UCSD-AML1 (cell line): Measurements from ENCODE around the gene DIS3L.
"Not testable (repeated sequence)": the region's sequence is repeated elsewhere in the genome, so short reads cannot be mapped to it uniquely, and the experiment has no call there.

ENCODE experiments used
- DNase-seq: peaks from one replicate; lab custom pipeline; 2025; ENCODE audit not compliant: unreplicated experiment; lab: John Stamatoyannopoulos, UW

The DIS3L gene

DNA sequence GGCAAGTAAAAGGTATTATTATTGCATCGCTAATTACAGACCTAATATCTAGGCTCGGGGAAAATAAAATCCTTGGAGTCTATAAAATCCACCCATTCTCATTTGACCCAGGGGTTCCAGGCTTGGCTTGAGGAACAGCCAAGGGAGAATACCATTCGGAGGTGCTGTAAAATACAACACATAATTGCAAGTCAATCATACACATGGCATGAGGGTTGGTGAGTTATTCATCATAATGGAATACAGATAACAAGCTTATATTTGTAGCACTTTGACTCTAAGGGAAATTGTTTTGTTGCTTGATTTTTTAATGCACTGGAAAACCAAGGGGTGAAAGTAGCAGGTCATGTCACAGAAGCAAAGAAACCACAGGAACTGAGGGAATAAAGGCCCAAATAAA is 16.8 kb upstream of the DIS3L start:
- DNase-seq: no peak

DNA sequence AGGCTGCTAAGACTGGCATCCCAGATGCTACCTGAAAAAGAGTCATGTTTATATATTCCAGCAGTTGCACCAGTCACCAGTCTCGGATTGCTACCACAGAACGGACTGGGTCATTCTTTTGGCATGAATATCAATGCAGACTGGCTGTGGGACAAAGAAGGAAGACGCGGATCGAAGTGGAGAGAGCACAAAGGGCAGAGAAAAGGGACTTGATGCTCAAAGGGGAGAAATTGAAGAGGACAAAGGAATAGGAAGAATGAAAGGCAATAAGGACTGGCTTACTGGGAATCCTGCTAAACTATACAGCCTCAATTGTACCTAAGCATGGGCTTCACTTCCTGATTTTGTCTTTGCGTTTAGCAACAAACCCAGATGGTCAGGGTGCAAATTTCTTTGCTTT is 15.3 kb upstream of the DIS3L start:
- no peak for DNase-seq

DNA sequence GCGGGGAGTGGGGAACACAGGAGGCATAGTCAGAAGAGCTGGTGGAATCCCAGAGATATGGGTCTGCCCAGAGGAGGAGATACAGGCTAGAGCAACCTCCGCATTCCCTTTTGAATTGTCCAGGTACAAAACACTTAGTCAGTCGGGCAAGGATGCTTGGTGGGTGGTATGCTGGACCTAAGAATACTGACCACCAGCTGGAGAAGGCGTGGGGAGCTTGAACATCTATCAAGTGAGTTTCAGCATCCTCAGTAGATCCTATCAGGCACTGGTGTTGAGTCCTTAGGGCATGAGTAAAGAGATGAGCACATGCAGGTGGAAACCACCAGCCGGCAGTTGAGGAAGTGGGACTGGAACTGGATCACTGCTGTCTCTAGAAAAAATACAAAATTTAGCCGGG is 14.7 kb upstream of the DIS3L start:
- DNase-seq: no peak

DNA sequence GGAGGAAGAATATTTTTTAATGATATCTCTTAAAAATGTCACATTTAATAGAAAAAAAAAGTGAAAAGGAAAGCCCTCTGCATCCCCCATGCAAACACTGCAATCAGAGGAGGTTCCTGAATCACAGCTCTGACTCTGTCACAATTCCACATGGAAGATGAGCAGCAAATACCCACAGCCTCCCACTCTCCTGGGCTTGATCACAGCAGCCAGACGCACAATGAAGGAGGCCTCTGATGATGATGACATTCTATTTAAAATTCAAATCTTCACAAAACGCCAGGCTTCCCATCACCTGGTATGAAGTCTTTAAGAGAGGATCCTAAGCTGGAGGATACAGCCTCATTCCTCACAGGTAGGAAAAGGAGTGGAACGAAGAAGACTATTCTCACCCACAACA is 9.1 kb upstream of the DIS3L start:
- DNase-seq: no peak

DNA sequence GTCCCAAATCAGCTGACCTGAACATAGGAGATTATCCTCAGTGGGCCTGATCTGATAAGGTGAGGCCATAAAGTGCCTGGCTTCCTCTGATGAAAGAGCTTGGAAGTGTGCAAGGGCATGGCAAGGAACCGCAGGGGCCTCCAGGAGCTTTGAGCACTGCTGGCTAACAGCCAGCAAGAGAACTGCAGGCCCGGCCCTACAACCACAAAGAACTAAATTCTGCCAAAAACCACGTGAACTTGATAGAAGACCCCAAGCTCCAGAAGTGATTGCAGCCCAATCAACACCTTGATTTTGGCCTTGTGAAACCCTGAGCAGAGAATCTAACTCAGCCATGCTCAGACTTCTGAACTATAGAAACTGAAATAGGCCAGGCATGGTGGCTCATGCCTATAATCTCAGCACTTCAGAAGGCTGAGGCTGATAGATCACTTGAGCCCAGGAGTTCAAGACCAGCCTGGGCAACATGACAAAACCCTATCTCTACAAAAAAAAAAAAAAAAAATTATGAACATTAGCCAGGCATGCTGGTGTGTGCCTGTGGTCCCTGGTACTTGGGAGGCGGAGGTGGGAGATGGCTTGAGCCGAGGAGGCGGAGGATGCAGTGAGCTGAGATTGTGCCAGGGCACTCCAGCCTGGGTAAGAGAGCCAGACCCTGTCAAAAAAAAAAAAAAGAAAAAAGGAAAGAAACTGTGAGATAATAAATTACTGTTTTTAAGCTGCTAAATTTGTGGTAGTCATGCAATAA is 7.7 kb upstream of the DIS3L start:
- DNase-seq: no peak

DNA sequence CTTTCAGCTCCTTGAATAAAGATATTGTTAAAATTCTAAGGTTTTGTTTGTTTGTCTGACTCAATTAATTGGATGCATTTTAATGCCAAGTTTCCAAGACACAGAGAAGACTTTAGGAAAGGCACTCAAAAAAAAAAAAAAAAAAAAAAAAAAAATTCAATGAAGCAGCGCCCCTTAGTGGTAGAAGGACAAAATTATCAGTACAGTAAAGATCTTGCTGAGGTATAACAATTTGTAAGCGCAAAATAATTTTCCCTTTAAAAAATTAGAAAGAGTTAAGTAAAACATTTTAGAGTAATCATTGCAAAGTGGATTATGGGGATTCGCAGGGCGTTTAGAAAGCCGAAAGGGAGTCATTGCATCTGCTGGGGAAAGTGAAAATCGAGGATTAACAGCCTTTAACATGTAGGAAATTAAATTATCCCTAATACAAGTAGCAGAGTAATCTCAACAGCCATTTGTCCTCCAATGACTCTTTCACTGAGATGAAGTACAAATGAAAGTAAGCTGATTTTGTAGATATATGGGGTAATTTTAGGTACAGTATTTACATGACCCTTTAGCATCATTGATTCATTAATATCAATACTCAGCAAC is 5.8 kb upstream of the DIS3L start:
- no peak for DNase-seq

DNA sequence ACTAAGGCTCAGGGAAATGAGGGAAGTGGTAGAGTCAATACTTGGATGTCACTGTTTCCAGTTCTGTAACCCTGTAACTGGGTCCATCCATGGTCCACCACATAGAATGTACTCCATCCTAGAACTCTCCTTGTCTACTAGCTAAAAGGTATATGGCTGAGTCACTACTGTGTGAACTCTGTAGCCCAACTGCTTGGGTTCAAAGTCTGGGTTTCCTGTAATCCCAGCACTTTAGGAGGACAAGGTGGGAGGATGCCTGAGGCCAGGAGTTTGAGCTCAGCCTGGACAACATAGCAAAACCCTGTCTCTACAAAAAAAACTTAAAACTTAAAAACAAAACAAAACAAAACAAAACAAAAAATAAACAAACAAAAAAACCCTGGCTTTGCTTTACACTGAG is 5.3 kb upstream of the DIS3L start:
- DNase-seq: no peak

DNA sequence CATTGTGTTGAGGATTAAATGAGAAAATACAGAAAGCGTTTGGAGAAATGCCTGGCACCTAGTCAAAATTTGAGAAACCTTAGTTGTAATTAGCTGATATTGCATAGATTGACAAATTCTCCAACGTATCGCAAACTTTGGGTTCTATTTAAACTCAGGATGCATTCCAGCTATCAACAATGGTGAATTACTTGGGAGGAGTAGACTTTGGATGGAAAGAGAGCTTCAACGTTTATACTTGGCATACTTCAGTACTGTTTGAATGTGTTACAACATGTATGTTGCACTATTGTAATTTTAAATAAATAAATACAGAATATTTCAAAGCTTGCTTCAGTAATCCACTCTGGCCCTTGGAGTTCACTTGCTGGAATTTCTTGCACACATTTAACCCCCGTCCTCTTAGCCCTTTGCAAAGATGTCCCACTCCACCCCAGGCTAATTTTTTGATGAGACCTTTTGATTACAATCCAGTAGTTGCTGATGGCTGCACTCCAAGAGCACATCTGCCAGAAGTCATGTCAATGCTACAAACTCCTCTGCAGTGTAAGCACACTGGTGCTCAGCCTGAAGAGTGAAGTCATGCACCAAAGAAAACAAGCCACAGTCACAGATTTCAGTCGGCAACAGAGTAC is 4.7 kb upstream of the DIS3L start:
- no peak for DNase-seq

DNA sequence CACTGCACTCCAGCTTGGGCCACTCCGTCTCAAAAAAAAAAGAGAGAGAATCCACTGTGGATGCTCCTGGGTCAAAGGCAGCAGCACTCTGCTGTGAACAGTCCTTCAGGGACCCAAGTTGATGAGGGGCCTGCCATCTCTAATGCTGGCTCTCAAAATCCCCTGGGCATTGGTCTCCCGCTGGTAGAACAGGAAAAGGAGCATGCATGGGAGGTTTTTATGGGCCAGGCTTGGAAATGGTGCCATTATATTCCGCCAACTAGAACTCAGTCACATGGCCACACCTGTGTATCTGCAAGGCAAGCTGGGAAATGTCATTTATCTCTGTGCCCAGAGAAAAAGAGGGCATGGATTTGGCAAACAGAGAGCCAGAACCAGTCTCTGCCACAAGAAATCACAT is 3.4 kb upstream of the DIS3L start:
- no peak for DNase-seq

DNA sequence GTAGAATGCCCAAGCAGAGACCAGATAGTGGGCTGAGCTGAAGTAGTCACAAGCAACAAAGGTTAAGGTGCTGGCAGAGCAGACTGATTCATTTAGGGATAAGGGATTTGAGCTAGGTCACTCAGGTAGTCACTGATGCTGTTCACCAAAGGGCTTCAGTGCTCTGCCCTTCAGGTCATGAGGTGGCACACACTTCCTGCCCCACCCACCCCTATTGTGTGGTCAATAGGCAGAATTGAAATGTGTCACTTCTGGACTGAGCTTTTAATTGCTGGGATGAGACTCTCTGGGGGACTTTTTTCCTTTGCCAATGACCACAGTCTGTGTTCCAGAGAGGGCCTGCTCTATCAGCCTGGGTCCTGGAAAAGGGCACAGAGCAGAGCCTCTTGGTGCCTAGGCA is 2.9 kb upstream of the DIS3L start:
- DNase-seq: no peak

DNA sequence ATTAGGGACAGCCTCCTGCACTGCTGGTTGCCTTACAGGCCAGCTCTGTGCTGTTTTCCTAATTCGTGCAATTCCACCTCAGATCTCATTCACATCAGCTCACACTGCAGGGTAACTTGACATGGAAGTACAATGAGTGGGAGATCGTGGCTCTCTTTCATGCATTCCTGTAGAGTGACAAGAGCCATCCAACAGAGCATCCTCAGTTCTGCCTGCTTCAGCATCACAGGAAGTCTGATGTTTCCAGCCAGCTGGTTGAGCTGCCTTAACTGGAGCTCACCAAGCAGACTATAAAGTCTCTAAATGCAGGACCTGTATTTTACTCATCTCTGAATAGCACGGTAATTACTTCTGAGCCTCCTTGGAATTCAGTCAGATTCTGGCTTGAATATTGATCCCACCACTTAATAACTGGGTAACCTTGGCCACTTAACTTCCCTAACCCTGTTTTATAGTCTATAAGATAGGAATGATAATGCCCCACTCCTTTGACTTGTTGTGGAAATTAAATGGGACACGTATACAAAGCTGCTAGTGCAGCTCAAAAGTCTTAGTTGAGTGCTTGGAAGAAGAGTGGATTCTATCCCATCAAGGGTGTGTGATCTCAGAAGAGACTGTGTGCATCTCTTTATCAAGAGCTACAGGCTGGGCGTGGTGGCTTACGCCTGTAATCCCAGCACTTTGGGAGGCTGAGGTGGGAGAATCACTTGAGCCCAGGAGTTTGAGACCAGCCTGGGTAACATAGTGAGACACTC is 1.4 kb upstream of the DIS3L start:
- no peak for DNase-seq

DNA sequence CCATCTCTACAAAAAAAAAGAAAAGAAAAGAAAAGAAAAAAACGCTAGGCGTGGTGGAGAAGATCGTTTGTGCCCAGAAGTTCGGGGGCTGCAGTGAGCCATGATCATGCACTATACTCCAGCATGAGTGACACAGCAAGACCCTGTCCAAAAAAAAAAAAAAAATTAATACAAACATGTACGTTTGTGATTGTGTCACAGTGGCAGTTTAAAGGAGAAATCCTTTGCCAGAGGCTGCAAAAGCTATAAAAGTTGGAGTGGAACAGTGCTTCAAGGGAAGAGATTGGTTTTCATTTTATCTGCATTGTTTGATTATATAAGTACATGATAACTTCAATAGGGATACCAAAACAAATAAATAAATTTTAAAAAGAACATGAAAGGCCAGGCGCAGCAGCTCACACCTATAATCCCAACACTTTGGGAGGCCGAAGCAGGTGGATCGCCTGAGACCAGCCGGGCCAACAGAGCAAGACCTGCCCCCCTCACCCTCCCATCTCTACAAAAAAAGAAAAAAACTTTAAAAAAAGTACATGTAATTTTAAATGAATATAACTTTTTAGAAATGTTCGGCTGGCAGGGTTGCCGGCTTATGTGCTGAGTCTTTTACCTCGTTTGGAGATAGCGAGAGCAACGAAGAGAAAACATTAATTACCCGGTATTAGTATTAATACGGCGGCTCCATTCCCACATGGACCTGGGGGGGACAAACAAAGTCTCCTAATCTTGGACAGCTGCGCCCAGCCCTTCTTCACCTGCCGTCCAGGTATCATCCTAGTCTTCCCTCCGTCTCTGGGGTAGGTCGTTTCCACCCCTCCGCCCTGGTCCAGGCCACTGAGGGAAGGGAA is 573 bp upstream of the DIS3L start:
- DNase-seq: no peak

DNA sequence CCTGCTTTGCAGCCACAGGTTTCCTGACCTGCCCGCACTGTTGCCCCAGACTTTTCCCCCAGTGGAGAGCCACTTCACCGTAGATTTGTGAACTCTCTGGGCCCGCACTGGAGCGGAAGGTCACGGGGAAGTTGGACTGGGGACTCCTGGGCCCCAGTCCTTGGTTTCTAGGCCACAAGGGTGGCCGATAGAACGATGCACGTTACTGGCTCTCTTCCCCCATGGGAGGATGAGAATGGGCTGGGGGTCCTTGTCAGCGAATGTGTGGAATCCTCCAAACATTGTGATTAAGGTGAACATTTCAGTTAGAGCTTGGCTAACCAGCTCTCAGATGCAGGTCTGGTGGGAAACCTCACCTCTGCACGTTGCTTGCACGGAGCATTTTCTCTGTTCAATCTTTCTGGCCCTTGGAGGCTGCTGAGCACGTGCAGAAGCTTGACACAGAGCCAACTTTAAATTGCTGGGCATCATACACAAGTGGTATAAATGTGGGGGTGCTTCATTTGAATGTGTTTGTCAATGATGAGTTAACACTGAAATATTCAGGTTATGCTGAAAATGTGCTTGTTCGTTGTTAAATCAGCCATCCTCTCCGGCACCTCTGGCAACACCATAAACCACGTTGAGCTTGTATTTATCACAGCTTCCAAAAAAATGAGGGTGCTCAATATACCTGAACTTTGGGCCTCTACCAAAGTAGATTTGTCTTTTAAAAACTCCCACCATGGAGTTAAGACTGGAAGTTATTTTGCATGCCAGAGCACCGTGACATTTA is 976 bp downstream of the DIS3L start:
- DNase-seq: no peak

DNA sequence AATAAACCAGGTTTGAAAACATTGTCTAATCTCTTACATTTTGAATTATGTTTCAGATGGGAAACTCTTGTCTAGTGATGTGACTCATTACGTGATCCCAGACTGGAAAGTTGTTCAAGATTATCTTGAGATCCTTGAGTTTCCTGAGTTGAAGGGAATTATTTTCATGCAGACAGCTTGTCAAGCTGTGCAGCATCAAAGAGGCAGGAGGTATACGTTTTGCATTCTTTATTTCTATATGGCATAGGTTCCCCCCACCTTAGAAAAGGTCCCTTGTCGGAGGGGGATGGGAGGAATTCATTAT is 1.5 kb downstream of the DIS3L start:
- DNase-seq: no peak

DNA sequence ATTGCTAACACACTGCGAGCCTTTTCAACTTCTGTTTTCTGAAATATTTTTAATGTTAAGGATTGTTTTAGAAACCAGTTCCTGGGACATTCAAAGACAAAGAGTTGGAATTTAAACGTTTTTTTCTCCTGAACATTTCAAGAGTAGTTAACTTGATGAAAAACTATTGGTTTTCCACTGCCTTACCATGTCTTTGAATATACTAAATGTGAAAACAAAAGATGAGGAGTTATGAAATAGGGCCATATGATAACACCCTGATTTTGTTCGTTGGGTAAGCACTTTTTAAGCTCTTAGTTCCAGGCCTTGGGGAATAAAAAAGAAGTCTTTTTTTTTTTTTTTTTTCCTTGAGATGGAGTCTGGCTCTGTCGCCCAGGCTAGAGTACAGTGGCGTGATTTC is 2.8 kb downstream of the DIS3L start:
- DNase-seq: no peak

DNA sequence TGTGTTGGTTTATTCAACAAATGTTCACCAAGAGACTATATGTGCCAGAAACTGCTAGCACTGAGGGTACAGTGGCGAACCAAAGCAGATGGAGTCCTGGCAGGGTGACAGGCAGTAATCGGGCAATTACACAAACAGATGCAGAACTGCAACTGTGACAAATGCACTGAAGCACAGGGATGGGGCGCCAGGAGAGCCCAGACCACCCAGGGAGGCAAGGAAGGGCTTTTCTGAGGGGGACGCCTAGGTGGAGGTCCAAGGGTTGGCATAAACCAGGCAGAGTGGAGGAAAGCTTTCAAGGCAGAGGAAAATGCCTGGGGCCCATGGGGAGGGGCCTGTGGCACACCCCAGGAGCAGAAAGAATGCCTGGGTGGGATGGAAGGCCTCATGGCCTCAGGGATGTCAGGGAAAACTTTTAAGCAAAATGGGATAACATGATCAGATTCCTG is 5.5 kb downstream of the DIS3L start:
- no peak for DNase-seq

DNA sequence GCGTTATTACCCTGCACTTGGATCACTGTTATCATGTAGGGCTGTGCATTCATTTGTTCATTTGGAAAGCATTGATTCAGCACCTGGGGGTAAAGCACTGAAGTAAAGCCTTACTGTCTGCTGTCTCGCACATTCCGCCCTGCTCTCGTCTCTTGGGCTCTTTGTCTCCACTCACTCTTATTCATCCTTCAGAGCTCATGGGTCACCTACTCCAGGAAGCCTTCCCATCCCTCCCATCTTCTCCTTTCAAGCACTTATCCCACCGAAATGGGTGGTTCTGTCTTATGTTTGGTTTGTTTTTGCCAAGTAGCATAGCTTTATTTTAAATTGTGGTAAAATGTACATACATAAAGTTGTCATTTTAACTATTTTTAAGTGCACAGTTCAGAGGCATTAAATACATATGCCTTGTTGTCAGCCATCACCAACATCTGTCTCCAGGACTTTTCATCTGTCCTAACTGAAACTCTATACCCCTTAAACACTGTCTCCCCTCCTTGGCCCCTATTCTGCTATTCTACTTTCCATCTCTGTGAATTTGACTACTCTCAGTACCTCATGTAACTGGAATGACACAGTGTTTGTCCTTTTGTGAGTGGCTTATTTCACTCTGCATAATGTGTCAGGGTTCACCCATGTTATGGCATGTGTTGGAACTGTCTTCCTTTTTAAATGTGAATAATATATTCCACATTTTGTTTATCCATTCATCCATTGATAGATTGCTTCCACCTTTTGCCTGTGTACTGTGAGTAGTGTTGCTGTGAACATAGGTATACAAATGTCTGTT is 9.3 kb downstream of the DIS3L start:
- DNase-seq: no peak

DNA sequence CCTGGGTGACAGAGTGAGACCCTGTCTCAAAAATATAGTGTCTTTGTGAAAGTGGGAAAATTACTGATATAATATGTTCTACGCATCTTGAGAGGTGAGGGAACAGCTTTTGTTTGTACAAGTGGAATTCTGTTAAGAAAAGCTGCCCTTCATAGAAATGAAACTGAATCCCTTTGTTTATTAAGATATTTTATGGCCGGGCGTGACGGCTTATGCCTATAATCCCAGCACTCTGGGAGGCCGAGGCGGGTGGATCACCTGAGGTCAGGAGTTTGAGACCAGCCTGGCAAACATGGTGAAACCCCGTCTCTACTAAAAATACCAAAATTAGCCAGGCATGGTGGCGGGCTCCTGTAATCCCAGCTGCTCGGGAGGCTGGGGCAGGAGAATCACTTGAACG is 11.1 kb downstream of the DIS3L start:
- DNase-seq: not testable (repeated sequence)

DNA sequence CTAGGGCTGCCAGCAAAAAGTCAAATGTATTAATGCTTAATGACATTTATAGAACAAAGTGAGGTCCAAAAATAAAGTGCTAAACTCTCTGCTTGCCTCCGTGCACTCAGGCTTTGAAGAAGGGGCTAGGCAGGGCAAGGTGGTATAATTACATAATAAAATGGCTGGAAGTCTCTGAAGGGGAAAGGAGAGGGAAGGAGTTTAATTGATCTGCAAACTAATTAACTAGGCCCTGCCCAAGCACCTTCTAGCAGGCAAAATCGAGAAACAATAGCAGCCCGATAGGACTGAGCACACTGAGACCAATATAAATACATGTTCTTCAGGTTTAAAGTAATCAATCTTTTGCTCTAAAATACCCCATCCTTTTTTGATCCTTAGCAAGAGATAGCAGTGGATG is 13.0 kb downstream of the DIS3L start:
- DNase-seq: no peak

DNA sequence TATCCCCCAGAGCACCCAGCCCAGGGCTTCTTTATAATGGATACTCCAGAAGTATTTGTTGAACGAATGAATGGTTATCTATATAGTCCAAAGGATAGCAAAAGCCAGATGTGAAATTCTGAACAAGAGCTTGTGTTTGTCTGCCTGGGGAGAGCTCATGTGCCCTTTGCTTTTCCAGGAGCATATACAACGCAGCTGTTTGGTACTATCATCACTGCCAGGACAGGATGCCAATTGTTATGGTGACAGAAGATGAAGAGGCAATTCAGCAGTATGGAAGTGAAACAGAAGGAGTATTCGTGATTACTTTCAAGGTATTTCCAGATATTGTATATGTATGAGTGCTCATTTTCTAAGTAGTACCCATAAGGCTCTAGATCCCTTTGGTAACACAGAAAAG is 15.2 kb downstream of the DIS3L start:
- DNase-seq: no peak
